ENCODE measurements around the gene CD34. TPM values are rescaled to one million over a fixed set of nuclear protein-coding genes. Genes with fewer than 3 reads are reported as not detected.
"Not testable (repeated sequence)": the region's sequence is repeated elsewhere in the genome, so short reads cannot be mapped to it uniquely, and the experiment has no call there.

CD34 gene
- total RNA-seq, 1 donor from 2014 or later: not detected

DNA sequence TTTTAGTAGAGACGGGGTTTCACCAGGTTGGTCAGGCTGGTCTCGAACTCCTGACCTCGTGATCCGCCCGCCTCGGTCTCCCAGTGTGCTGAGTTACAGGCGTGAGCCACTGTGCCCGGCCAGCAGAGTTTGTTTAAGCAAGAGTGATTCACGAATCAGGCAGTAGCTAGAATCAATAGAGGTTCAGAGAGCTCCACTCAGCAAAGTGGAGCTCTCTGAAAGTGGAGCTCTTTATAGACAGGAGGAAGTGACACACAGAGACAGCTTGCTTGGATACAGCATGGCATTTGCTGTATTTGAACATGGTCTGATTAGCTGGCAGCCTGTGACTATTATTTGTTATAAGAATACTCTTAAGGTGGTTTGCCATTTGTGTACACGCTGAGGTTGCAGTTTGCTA is 27.1 kb upstream of the CD34 start:
- Histone ChIP-seq H3K4me3 (ENCODE audit: low read depth, low read length) (no peak overlapping the region), H3K36me3 (ENCODE audit: control insufficient read depth, insufficient read depth, low read length) (no peaks in the 10 kb centered on the region), H3K27me3 (ENCODE audit: control insufficient read depth, insufficient read depth, low read length) (no peaks in the 10 kb centered on the region)
- DNase-seq (ENCODE audit: low read depth): peak; percentile 88
- no peak for FAIRE-seq
- TF ChIP-seq, protein P1, sequence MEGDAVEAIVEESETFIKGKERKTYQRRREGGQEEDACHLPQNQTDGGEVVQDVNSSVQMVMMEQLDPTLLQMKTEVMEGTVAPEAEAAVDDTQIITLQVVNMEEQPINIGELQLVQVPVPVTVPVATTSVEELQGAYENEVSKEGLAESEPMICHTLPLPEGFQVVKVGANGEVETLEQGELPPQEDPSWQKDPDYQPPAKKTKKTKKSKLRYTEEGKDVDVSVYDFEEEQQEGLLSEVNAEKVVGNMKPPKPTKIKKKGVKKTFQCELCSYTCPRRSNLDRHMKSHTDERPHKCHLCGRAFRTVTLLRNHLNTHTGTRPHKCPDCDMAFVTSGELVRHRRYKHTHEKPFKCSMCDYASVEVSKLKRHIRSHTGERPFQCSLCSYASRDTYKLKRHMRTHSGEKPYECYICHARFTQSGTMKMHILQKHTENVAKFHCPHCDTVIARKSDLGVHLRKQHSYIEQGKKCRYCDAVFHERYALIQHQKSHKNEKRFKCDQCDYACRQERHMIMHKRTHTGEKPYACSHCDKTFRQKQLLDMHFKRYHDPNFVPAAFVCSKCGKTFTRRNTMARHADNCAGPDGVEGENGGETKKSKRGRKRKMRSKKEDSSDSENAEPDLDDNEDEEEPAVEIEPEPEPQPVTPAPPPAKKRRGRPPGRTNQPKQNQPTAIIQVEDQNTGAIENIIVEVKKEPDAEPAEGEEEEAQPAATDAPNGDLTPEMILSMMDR (IDR thresholded peaks at IDR 0.05; ENCODE audit: insufficient read depth, low read length, severe bottlenecking): no peak

DNA sequence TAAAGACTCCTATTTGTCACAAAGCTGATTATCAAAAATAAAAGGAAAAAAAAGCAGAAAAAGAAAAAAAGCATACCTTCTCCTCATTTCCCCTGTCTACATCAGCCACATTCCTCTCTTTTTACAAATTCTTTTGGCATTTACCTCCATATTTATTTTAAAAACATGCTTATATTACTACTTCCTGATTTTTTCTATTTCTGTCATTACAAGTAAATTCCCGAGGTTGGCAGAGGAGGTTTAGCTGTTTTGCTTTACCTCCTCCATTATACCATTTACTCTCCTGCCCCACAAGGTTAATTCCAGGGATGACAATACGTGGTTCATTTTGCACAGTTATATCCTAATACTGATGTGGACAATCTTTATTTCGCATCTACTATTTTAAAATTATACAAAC is 26.3 kb upstream of the CD34 start:
- Histone ChIP-seq H3K36me3 (ENCODE audit: control insufficient read depth, insufficient read depth, low read length) (no peaks in the 10 kb centered on the region), H3K27me3 (ENCODE audit: control insufficient read depth, insufficient read depth, low read length) (no peaks in the 10 kb centered on the region), H3K4me3 (ENCODE audit: low read depth, low read length) (no peak overlapping the region)
- DNase-seq (ENCODE audit: low read depth): no peak
- FAIRE-seq: no peak
- TF ChIP-seq, protein P1 (IDR thresholded peaks at IDR 0.05; ENCODE audit: insufficient read depth, low read length, severe bottlenecking): no peak

DNA sequence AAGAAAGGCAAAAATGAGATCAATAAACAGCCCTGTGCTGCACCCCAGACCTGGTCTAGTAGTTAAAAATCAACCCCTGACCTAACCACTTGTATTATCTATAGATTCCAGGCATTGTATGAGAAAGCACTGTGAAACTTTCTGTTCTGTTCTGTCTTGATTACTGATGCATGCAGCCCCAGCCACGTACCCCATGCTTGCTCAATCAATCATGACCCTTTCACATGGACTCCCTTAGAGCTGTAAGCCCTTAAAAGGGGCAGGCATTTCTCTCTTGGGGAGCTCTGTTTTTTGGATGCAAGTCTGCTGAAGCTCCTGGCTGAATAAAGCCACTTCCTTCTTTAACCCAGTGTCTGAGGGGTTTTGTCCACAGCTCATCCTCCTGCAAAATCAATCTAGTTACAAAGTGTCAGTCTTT is 24.2 kb upstream of the CD34 start:
- DNase-seq (ENCODE audit: low read depth) (no peak), FAIRE-seq (no peak)
- H3K36me3 ChIP-seq (ENCODE audit: control insufficient read depth, insufficient read depth, low read length): no peaks in the 10 kb centered on the region
- TF ChIP-seq, protein P1 (IDR thresholded peaks at IDR 0.05; ENCODE audit: insufficient read depth, low read length, severe bottlenecking): no peak
- H3K27me3 ChIP-seq (ENCODE audit: control insufficient read depth, insufficient read depth, low read length): no peaks in the 10 kb centered on the region
- no peak overlapping the region for H3K4me3 ChIP-seq (ENCODE audit: low read depth, low read length)

DNA sequence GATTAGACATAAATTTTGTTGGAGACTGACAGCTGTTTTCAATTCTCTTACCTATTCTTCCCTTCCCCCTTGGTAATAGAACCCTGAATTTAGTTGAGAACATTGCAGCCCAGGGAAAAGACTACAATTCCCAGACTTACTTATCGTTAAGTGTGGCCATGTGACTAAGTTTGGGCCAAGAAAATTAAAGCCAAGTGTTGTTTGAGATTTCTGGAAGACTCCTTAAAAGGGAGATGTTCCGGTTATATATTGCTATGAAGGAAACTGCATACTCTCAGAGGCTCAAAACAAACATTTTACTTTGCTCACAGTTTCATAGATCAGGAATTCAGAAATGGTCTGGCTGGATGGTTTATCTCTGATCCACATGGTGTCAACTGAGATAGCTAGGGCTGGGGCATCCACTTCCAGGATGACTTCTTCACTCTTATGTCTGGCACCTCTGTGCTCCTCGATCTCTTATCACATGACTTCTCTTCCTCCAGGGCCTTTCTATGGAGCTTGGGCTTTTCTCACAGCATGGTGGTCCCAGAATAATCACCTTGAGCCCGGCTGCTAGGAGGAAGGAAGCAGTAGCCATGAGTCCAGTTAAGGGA is 22.4 kb upstream of the CD34 start:
- FAIRE-seq (no peak), DNase-seq (ENCODE audit: low read depth) (no peak)
- Histone ChIP-seq H3K36me3 (ENCODE audit: control insufficient read depth, insufficient read depth, low read length) (no peaks in the 10 kb centered on the region), H3K4me3 (ENCODE audit: low read depth, low read length) (no peak overlapping the region), H3K27me3 (ENCODE audit: control insufficient read depth, insufficient read depth, low read length) (no peaks in the 10 kb centered on the region)
- TF ChIP-seq, protein P1 (IDR thresholded peaks at IDR 0.05; ENCODE audit: insufficient read depth, low read length, severe bottlenecking): no peak

DNA sequence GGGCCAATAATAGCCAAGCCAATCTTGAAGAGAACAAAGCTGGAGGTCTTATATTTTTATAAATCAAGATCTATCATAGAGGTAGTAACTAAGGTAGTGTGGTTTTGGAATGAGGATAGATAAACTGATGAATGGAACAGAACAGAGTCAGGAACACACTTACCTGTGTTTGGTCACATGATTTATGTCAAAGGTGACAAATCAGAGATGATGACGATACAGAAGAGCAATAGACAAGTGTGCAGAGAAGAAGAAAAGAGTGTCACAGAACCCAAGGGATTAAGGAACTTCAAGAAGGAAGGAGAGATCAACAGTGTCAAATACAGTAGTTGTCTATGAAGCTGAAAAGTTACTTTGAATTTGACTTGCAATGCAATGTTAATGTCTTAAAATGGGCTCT is 16.1 kb upstream of the CD34 start:
- TF ChIP-seq, protein P1 (IDR thresholded peaks at IDR 0.05; ENCODE audit: insufficient read depth, low read length, severe bottlenecking): no peak
- no peak for DNase-seq (ENCODE audit: low read depth)
- Histone ChIP-seq H3K27me3 (ENCODE audit: control insufficient read depth, insufficient read depth, low read length) (no peaks in the 10 kb centered on the region), H3K4me3 (ENCODE audit: low read depth, low read length) (no peak overlapping the region), H3K36me3 (ENCODE audit: control insufficient read depth, insufficient read depth, low read length) (no peaks in the 10 kb centered on the region)
- no peak for FAIRE-seq

DNA sequence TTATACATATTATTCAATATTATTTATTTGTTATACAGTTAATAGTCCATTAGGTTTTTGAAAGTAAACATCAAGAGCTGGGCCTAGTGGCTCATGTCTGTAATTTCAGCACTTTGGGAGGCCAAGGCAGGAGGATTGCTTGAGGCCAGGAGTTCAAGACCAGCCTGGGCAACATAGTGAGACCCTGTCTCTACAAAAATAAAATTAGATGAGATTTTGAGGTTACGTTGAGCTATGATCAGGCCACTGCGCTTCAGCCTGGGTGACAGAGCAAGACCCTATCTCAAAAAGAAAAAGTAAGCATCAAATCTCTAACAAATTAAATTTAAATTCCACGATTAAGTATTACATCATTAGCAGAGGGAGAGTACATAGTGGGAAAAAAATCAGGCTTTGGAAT is 15.0 kb upstream of the CD34 start:
- not testable (repeated sequence) for DNase-seq (ENCODE audit: low read depth); H3K36me3 ChIP-seq (ENCODE audit: control insufficient read depth, insufficient read depth, low read length); H3K4me3 ChIP-seq (ENCODE audit: low read depth, low read length); FAIRE-seq; H3K27me3 ChIP-seq (ENCODE audit: control insufficient read depth, insufficient read depth, low read length)

All from bronchial epithelial cell (primary cell).